ENCODE results near the gene NCAPH2.

NCAPH2 gene

GRCh38 chr22:50544746-50545253 lies 36.8 kb downstream of the NCAPH2 start:
- TF ChIP-seq, protein P1, sequence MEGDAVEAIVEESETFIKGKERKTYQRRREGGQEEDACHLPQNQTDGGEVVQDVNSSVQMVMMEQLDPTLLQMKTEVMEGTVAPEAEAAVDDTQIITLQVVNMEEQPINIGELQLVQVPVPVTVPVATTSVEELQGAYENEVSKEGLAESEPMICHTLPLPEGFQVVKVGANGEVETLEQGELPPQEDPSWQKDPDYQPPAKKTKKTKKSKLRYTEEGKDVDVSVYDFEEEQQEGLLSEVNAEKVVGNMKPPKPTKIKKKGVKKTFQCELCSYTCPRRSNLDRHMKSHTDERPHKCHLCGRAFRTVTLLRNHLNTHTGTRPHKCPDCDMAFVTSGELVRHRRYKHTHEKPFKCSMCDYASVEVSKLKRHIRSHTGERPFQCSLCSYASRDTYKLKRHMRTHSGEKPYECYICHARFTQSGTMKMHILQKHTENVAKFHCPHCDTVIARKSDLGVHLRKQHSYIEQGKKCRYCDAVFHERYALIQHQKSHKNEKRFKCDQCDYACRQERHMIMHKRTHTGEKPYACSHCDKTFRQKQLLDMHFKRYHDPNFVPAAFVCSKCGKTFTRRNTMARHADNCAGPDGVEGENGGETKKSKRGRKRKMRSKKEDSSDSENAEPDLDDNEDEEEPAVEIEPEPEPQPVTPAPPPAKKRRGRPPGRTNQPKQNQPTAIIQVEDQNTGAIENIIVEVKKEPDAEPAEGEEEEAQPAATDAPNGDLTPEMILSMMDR (IDR thresholded peaks at IDR 0.05; ENCODE audit: low read depth, low read length): no peak
- DNase-seq (ENCODE audit: low read depth, low spot score): no peak
- H3K4me3 ChIP-seq (ENCODE audit: low read depth, low read length): no peak overlapping the region
- in situ Hi-C loops (cut with HindIII; ENCODE audit: low sequenced_read_pairs): no loop called here

- no peak for DNase-seq (ENCODE audit: low read depth, low spot score)
- H3K4me3 ChIP-seq (ENCODE audit: low read depth, low read length): no peak within 1 kb of the TSS
- TF ChIP-seq, protein P1 (IDR thresholded peaks at IDR 0.05; ENCODE audit: low read depth, low read length): peak; percentile 11
- in situ Hi-C loops (cut with HindIII; ENCODE audit: low sequenced_read_pairs): no loop called here
Observed at GRCh38 chr22:50545522-50546325, 37.7 kb downstream of the NCAPH2 start, which contains the start of gene KLHDC7B. Gene KLHDC7B, plus strand, starts transcription at chr22:50545899. Its CDS starts 345 bp downstream, at chr22:50546244.

- no peak for DNase-seq (ENCODE audit: low read depth, low spot score)
- in situ Hi-C loops (cut with HindIII; ENCODE audit: low sequenced_read_pairs): no loop called here
- TF ChIP-seq, protein P1 (IDR thresholded peaks at IDR 0.05; ENCODE audit: low read depth, low read length): no peak
- H3K4me3 ChIP-seq (ENCODE audit: low read depth, low read length): no peak overlapping the region
Observed at GRCh38 chr22:50546326-50547262, 38.6 kb downstream of the NCAPH2 start.

DNA sequence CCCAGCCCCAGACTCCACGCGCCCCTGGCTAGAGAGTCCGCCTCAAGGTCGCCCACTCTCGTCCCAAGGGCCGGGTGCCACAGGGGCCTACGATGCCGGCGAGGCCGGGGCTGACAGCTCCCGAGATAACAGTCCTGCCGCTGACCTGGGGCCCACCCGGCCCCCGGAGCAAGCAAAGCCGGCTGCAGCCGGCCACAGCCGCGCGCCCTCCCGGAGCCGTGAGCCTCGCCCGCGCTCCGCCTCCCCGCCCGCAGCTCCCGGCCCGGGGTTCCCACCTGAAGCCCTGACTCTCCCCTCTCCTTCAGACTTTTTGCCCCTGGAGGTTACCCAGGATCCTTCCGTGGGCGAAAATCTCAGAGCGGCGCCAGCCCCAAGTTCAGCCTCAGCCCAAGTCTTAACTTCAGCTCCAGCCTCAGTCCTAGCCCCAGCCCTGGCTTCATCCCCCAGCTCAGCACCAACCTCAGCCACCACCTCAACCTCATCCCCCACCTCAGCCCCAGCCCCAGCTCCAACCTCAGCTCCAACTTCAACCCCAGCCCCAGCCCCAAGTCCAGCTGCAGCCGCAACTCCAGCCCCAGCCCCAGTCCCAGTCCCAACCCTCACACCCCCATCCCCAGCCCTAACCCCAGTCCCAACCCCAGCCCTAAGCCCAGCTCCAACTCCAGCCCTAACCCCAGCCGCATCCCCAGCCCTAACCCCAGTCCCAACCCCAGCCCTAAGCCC lies 39.4 kb downstream of the NCAPH2 start:
- in situ Hi-C loops (cut with HindIII; ENCODE audit: low sequenced_read_pairs): no loop called here
- DNase-seq (ENCODE audit: low read depth, low spot score): no peak
- TF ChIP-seq, protein P1 (IDR thresholded peaks at IDR 0.05; ENCODE audit: low read depth, low read length): no peak
- H3K4me3 ChIP-seq (ENCODE audit: low read depth, low read length): no peak overlapping the region

- in situ Hi-C loops (cut with HindIII; ENCODE audit: low sequenced_read_pairs): no loop called here
- no peak for DNase-seq (ENCODE audit: low read depth, low spot score)
- TF ChIP-seq, protein P1 (IDR thresholded peaks at IDR 0.05; ENCODE audit: low read depth, low read length): no peak
- H3K4me3 ChIP-seq (ENCODE audit: low read depth, low read length): no peak overlapping the region
Observed at GRCh38 chr22:50548040-50548920, 40.3 kb downstream of the NCAPH2 start.
